Mesendoderm (in vitro differentiated cells): ENCODE measurements around the gene SSTR5.

Source experiments
- DNase-seq: peaks from one replicate; pipeline ENCODE4 v3.0.0; 2013
- H2AK5ac ChIP-seq: 2 replicates; pipeline ENCODE4 v1.6.1; 2013; ENCODE audit warnings: low read length, inconsistent platforms
- H2BK120ac ChIP-seq: 2 replicates; pipeline ENCODE4 v1.6.1; 2013; ENCODE audit warnings: low read depth, mild to moderate bottlenecking, low read length, moderate library complexity, mixed read lengths
- H2BK15ac ChIP-seq: replicated peaks from 2 replicates; pipeline ENCODE4 v1.6.1; 2013; ENCODE audit warnings: low read depth, mild to moderate bottlenecking, moderate library complexity
- H2BK5ac ChIP-seq: 2 replicates; pipeline ENCODE4 v1.6.1; 2013; ENCODE audit warnings: low read length, inconsistent platforms
- H3K18ac ChIP-seq: 2 replicates; pipeline ENCODE4 v1.6.1; 2013; ENCODE audit warnings: mild to moderate bottlenecking, low read length, mixed read lengths
- H3K23ac ChIP-seq: one replicate; pipeline ENCODE4 v1.6.1; 2013; ENCODE audit warnings: low read length
- H3K27ac ChIP-seq: 2 replicates; pipeline ENCODE4 v1.5.1; 2013; ENCODE audit warnings: low read depth, mild to moderate bottlenecking, inconsistent platforms, low read length, moderate library complexity
- H3K27me3 ChIP-seq: 2 replicates; pipeline ENCODE4 v1.6.1; 2013; ENCODE audit warnings: low read length, control low read depth, mild to moderate bottlenecking, inconsistent platforms; ENCODE audit not compliant: insufficient read depth, poor library complexity
- H3K36me3 ChIP-seq: 2 replicates; pipeline ENCODE4 v1.6.1; 2013; ENCODE audit warnings: low read length, inconsistent platforms; ENCODE audit not compliant: control insufficient read depth, insufficient read depth
- H3K4ac ChIP-seq: one replicate; pipeline ENCODE4 v1.6.1; 2013; ENCODE audit warnings: low read depth, mild to moderate bottlenecking, low read length, moderate library complexity
- H3K4me1 ChIP-seq: 2 replicates; pipeline ENCODE4 v1.6.1; 2013; ENCODE audit warnings: low read depth, low read length, inconsistent platforms; ENCODE audit not compliant: control insufficient read depth
- H3K4me2 ChIP-seq: 2 replicates; pipeline ENCODE4 v1.6.1; 2013; ENCODE audit warnings: low read length
- H3K4me3 ChIP-seq: 2 replicates; pipeline ENCODE4 v1.5.1; 2013; ENCODE audit warnings: mild to moderate bottlenecking, low read length
- H3K56ac ChIP-seq: one replicate; pipeline ENCODE4 v1.6.1; 2013; ENCODE audit warnings: low read length
- H3K79me1 ChIP-seq: 2 replicates; pipeline ENCODE4 v1.6.1; 2013; ENCODE audit warnings: low read length, inconsistent platforms
- H3K79me2 ChIP-seq: 2 replicates; pipeline ENCODE4 v1.6.1; 2013; ENCODE audit warnings: mild to moderate bottlenecking, low read length; ENCODE audit not compliant: control insufficient read depth, insufficient read depth
- H3K9ac ChIP-seq: 2 replicates; pipeline ENCODE4 v1.6.1; 2013; ENCODE audit warnings: low read length, inconsistent platforms
- H4K5ac ChIP-seq: one replicate; pipeline ENCODE4 v1.6.1; 2013; ENCODE audit warnings: low read length
- H4K8ac ChIP-seq: one replicate; pipeline ENCODE4 v1.6.1; 2013; ENCODE audit warnings: low read depth, mild to moderate bottlenecking, control low read depth, low read length, moderate library complexity
- WGBS: extraction: QIAGEN DNeasy Blood & Tissue Kit; methylation state at CpG from one replicate; pipeline ENCODE4 v1.1.7; 2013; ENCODE audit warnings: low lambda C conversion rate, missing lambda C conversion rate; ENCODE audit not compliant: insufficient coverage; ENCODE audit errors: extremely low coverage; 5-methylcytosine and 5-hydroxymethylcytosine counted together

Gene SSTR5

DNA sequence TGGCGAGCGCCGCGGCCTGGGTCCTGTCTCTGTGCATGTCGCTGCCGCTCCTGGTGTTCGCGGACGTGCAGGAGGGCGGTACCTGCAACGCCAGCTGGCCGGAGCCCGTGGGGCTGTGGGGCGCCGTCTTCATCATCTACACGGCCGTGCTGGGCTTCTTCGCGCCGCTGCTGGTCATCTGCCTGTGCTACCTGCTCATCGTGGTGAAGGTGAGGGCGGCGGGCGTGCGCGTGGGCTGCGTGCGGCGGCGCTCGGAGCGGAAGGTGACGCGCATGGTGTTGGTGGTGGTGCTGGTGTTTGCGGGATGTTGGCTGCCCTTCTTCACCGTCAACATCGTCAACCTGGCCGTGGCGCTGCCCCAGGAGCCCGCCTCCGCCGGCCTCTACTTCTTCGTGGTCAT, 6.8 kb downstream of the SSTR5 start:
- Histone ChIP-seq H3K18ac (no peak overlapping the region), H2BK5ac (no peak overlapping the region), H3K79me1 (no peaks in the 10 kb centered on the region), H3K23ac (no peak overlapping the region), H4K5ac (no peak overlapping the region), H4K8ac (no peak overlapping the region), H3K4me2 (no peak overlapping the region), H3K27me3 (no peaks in the 10 kb centered on the region), H2AK5ac (no peak overlapping the region), H3K27ac (no peak overlapping the region), H3K36me3 (no peaks in the 10 kb centered on the region), H2BK15ac (no peak overlapping the region), H3K56ac (no peak overlapping the region), H3K4ac (no peak overlapping the region), H3K9ac (no peak overlapping the region), H3K79me2 (no peaks in the 10 kb centered on the region), H2BK120ac (no peak overlapping the region), H3K4me3 (no peak overlapping the region), H3K4me1 (peaks cover 4% of the 10 kb centered on the region)
- no peak for DNase-seq
- no CpG with 5 or more reads among the region's 43 CpGs for WGBS

DNA sequence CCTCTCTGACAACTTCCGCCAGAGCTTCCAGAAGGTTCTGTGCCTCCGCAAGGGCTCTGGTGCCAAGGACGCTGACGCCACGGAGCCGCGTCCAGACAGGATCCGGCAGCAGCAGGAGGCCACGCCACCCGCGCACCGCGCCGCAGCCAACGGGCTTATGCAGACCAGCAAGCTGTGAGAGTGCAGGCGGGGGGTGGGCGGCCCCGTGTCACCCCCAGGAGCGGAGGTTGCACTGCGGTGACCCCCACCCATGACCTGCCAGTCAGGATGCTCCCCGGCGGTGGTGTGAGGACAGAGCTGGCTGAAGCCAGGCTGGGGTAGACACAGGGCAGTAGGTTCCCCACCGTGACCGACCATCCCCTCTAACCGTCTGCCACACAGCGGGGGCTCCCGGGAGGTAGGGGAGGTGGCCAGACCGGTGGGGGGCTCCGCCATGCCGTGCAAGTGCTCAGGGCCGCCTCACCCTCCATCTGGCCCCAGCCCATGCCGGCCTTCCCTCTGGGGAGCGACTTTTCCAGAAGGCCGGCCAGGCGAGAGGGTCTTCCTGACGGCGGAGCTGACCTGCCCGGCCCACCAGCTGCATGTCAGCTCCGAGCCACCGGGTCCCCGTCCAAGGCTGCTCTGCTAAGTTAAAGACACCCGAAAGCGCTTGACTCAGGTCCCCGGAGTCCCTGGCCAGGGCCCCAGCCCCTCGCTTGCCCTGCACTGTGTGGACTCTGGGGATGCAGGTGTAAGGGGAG, 7.4 kb downstream of the SSTR5 start:
- Histone ChIP-seq H3K79me1 (no peaks in the 10 kb centered on the region), H3K4ac (no peak overlapping the region), H3K27me3 (no peaks in the 10 kb centered on the region), H3K56ac (peak overlapping the region; percentile 56), H4K5ac (no peak overlapping the region), H3K79me2 (no peaks in the 10 kb centered on the region), H2BK120ac (no peak overlapping the region), H3K9ac (no peak overlapping the region), H3K27ac (no peak overlapping the region), H2BK5ac (no peak overlapping the region), H4K8ac (no peak overlapping the region), H2BK15ac (no peak overlapping the region), H3K23ac (no peak overlapping the region), H3K18ac (peak overlapping the region; percentile 15), H2AK5ac (no peak overlapping the region), H3K4me3 (no peak overlapping the region), H3K4me1 (peaks cover 4% of the 10 kb centered on the region), H3K4me2 (no peak overlapping the region), H3K36me3 (no peaks in the 10 kb centered on the region)
- WGBS: no CpG with 5 or more reads among the region's 45 CpGs
- DNase-seq: no peak

DNA sequence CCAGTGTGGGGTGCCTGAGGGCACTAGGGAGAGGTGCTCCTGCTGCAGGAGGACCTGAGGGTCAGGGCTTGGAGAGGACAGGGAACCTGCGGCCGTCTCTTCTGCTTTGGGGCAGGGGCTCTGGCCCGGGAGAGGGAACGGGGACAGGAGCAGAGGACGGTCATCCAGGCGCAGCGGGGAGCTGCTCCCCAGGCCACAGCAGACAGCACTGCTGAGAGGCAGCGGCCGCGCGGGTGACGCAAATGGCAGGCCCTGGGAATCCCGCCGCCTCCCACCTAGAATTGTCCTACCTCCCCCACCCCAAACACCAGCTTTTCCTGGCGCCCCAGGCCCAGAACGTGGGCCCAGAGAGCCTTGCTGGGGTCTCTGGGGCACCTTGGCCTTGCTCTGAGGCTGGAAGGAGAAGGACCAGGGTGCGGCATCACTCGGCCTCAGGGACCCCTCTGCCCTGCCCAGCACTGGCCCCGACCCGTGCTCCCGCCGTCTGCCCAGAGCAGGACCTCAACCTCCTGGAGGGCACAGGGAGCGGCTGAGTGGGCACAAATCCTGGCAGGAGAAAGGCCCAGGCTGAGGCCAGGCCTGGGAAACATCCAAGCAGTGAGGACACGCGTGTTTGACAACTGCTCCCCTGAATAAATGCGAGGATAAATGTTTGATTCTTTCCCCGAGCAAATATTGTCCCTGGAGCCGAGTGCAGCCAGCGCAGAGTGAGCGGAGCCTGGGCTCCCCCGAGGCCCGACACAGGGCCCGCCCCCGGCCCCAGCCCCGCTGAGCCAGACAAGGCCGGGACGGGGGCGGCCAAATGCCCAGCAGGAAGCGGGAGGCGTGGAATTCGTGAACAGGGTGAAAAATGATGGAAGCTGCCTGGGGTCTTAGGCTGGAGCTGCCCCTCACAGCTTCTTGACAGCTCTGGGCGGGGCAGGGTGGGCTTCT, 8.5 kb downstream of the SSTR5 start:
- DNase-seq: peak; percentile 39
- WGBS: no CpG with 5 or more reads among the region's 42 CpGs
- no peak overlapping the region for H3K4me2 ChIP-seq
- no peak overlapping the region for H3K4me3 ChIP-seq
- H2BK5ac ChIP-seq: no peak overlapping the region
- H3K18ac ChIP-seq: peak overlapping the region; percentile 15
- no peak overlapping the region for H2AK5ac ChIP-seq
- peaks cover 4% of the 10 kb centered on the region for H3K4me1 ChIP-seq
- H4K8ac ChIP-seq: no peak overlapping the region
- no peaks in the 10 kb centered on the region for H3K36me3 ChIP-seq
- no peak overlapping the region for H2BK120ac ChIP-seq
- H3K4ac ChIP-seq: no peak overlapping the region
- no peaks in the 10 kb centered on the region for H3K79me2 ChIP-seq
- H3K27ac ChIP-seq: no peak overlapping the region
- no peak overlapping the region for H4K5ac ChIP-seq
- H3K23ac ChIP-seq: peak overlapping the region; percentile 74
- no peaks in the 10 kb centered on the region for H3K27me3 ChIP-seq
- peak overlapping the region; percentile 61 for H3K56ac ChIP-seq
- peak overlapping the region; percentile 8 for H3K9ac ChIP-seq
- H2BK15ac ChIP-seq: no peak overlapping the region
- H3K79me1 ChIP-seq: no peaks in the 10 kb centered on the region

DNA sequence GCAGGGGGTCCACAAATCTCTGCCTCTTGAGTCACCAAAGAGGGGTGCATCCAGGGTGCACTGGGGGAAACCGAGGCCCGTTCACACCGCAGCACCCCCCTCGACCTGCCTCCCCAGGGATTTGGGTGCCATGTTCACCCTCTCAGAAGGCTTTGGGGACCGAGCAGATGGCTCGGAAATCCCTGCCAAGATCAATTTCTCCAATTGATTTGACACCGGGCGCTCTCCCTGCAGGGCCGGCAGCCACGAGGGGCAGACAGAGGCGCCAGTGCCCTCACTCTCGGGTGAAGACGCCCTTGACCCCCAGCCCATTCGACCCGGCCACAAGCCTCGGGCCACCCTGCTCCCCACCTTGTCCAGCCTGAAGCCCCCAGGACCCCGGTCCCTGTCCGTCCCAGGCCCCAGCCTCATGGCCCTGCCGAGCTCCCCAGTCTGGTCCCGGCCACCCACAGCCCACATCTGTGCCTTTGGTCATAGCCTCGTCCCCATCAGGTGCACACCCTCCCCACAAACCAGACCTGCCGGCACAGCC, 9.3 kb downstream of the SSTR5 start:
- H2AK5ac ChIP-seq: no peak overlapping the region
- no peak for DNase-seq
- no CpG with 5 or more reads among the region's 22 CpGs for WGBS

DNA sequence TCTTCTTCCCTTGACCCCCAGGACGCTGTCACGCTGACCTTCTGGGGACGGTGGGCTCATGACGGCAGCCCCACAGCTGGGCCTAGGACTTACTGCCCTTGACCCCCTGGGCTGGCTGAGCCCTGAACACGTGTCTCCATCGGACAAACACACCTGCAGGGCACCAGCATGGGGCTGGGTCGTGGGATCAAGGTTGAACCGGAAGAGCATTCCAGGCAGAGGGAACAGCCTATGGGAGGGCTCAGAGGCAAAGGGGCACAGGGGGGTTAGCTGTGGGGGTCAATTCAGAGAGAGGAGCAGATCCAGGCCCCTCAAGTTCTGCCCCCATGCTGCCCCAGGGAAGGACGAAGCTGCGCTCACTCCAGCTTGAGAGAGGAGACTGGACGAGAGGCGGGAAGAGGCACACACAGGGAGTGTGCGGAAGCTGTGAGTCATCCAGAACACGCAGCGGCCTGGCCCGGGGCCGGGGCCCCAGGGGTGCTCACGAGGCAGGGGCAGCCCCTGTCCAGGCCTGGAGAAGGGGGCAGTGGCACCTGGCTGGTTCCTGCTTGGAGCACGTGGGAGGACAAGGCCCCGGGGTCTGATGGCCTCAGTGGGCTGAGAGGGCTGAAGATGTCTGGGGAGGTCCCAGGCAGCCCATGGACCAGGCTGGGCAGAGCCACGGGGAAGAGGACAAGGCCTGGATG, 9.9 kb downstream of the SSTR5 start:
- H3K4me3 ChIP-seq: no peak overlapping the region
- no peak overlapping the region for H2AK5ac ChIP-seq
- no peak overlapping the region for H3K18ac ChIP-seq
- DNase-seq: no peak
- no peak overlapping the region for H3K4ac ChIP-seq
- no peak overlapping the region for H4K8ac ChIP-seq
- H3K9ac ChIP-seq: no peak overlapping the region
- H3K56ac ChIP-seq: no peak overlapping the region
- H2BK15ac ChIP-seq: no peak overlapping the region
- no peaks in the 10 kb centered on the region for H3K79me2 ChIP-seq
- WGBS: no CpG with 5 or more reads among the region's 21 CpGs
- H3K4me2 ChIP-seq: no peak overlapping the region
- no peak overlapping the region for H2BK5ac ChIP-seq
- no peaks in the 10 kb centered on the region for H3K36me3 ChIP-seq
- H2BK120ac ChIP-seq: no peak overlapping the region
- no peak overlapping the region for H3K27ac ChIP-seq
- no peaks in the 10 kb centered on the region for H3K79me1 ChIP-seq
- H3K4me1 ChIP-seq: peaks cover 4% of the 10 kb centered on the region
- no peaks in the 10 kb centered on the region for H3K27me3 ChIP-seq
- no peak overlapping the region for H3K23ac ChIP-seq
- no peak overlapping the region for H4K5ac ChIP-seq

More for the DNA sequence above, 9.3 kb downstream of the SSTR5 start:
- no peak overlapping the region for H3K9ac ChIP-seq
- H3K4me3 ChIP-seq: no peak overlapping the region
- no peak overlapping the region for H4K8ac ChIP-seq
- H3K36me3 ChIP-seq: no peaks in the 10 kb centered on the region
- no peak overlapping the region for H3K23ac ChIP-seq
- H3K79me2 ChIP-seq: no peaks in the 10 kb centered on the region
- no peak overlapping the region for H3K56ac ChIP-seq
- H3K27me3 ChIP-seq: no peaks in the 10 kb centered on the region
- H4K5ac ChIP-seq: no peak overlapping the region
- no peak overlapping the region for H3K27ac ChIP-seq
- no peak overlapping the region for H3K4me2 ChIP-seq
- H3K79me1 ChIP-seq: no peaks in the 10 kb centered on the region
- no peak overlapping the region for H2BK120ac ChIP-seq
- H3K4ac ChIP-seq: no peak overlapping the region
- no peak overlapping the region for H2BK5ac ChIP-seq
- H3K4me1 ChIP-seq: peaks cover 4% of the 10 kb centered on the region
- H3K18ac ChIP-seq: no peak overlapping the region
- H2BK15ac ChIP-seq: no peak overlapping the region
